ENCODE results near the gene C12orf42.

The C12orf42 gene

DNA sequence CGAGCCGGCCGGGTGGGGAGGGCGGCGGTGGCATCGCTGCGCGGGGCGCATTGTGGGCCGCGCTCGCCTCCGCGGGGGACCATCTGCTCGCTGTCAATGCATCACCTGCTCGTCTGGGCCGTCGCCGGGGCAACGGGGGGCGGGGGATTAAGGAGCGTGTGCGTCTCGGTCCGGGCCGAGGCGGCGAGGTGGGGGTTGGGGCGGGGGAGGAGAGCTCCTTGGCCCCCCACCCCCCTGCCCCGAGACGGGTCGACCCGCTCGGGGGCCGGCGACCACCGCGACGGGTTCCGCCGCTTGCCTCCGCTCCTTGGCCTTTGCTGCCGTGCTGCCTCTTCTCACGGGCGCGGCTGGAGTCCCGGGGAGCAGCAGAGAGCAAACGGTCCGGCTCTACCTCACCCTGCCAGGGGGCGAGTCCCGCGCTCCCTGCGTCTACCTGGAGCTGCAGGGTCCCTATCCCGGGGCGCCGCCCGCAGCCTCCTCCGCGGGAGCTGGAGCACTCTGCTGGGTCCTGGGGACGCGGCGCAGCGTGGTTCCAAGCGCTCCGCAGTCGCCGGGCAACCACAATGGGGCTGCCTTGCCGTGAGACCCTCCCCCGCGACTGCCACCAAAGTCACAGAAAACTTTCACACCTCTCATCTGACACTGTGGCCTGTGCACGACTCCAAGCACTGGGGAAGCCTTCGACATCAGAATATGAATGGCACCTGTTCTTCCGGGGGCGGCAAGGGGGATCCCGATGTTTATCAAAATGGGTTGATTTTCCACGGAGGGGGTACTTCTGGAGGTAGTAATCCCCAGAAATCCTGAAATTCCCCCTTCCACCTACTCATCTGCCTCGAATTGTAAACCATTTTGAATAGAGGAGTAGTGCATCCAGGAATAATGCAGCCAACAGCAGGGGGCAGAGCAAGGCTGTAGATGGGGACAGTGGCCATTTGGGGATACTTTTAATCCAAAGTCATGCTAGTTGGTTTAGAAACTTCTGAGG lies at the start of gene C12orf42:
Gene C12orf42 (minus strand): TSS at position 500 of the 988 bp plus-strand sequence. CDS start 17,542 bp downstream, outside the sequence.
- DNase-seq: peak; percentile 69

DNA sequence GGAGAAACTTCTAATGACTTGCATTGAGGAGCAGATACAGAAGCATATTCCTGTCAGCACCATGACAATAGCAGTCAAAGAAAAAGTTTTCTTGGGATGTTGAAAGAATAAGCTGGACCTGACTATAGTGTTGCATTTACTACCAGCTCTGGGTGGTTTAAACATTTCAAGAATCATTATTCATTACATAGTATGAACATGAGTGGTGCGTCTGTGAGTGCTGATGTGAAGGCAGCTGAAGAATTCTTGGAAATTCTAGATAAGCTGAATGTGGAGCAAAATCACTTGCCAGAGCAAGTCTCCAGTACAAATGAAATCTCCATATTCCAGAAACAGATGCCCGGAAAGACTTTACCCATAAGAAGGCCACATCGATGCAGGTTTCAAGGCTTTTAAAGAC lies 46.3 kb upstream of the C12orf42 start:
- DNase-seq: no peak

DNA sequence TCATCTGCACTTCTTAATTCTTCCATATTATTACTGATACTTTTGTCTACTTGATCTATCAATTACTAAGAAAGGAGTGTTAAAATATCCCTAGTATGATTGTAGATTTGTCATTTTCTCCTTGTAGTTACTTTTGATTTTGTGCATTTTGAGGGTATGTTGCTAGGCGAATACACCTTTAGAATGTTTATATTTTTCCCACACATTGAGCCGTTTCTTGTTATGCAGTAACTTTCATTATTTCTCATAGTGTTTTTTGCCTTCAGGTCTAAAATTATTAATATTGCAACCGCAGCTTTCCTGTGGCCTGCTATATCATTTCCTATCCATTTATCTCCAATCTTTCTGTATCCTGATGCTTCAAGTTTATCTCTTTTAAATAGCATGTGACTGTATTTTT lies 44.6 kb upstream of the C12orf42 start:
- DNase-seq: no peak

- DNase-seq: no peak
Measured at GRCh38 chr12:103538397-103538796, 42.6 kb upstream of the C12orf42 start.

DNA sequence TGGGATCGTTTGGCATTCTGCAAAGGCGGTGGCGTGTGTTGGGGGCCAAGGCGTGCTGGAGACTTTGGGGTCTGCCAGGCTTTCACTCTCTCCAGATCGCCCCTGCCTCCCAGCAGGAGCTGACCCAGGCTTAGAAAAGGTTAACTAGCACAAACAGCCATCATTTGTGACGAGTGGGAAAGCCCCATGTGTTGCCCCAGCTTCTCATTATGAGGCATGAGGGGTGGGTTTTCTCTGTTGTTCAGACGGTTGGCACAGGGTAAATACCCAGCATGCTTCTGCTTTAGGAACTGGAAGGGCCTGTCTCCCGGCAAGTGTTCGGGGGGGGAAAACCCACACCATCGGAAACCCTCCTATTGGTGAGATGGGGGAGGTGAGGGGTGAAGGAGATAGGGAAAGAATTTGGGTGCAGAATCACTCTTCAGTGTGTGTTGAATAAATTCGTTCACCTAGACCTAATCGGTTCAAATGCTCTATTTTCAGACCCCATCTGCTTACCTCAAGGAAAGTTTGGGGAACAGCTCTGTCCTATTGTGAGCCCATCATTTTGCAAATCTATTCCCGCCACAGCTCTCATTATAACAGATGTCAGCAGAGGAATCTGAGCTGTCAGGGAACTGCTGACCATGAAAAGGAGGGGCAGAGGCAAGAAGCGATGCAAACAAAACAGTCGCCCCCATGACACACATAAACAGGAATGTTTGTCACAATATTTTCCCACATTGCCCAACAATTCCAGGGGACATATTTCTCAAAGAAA lies 34.7 kb upstream of the C12orf42 start:
- DNase-seq: no peak

- no peak for DNase-seq
Measured at GRCh38 chr12:103529306-103529705, 33.5 kb upstream of the C12orf42 start.

- DNase-seq: no peak
Measured at GRCh38 chr12:103524238-103524875, 28.6 kb upstream of the C12orf42 start.

DNA sequence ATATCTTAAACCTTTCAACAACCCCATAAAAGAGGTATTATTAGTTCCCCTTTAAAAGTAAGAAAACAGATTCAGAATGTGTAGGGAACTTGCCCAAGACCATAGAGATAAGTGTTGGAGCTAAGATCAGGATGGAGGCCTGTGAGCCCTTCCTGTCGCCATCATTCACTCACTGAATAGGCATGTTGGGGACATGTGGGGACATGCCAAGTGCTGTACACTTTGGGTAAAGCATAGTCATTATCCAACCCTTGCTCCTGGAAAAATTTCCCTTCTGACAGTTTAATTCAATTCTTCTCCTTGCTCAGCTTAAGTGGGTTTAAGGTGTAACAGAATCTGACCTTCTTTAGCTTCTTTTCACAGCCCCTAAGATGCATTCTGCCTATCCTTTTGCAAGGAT lies 28.0 kb upstream of the C12orf42 start:
- DNase-seq: no peak

- no peak for DNase-seq
Measured at GRCh38 chr12:103520686-103521215, 25.0 kb upstream of the C12orf42 start.

DNA sequence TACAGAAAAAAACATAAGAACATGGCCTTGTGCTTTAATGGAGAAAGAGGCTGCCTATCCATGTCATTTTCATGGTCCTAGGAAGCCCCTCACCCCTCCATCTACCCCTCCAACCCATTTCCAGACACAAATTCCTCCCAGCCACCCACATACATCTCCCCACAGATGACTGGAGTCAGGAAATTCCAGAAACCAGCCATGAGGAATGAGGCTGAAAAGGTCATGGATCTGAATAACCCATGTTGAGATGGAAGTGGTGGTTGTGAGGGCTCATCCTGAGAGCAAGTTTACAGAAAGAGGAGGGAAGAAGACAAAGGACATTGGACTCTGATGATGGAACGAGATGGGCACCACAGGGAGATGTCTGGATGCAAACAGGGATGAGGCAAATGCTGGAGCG lies 23.9 kb upstream of the C12orf42 start:
- no peak for DNase-seq

DNA sequence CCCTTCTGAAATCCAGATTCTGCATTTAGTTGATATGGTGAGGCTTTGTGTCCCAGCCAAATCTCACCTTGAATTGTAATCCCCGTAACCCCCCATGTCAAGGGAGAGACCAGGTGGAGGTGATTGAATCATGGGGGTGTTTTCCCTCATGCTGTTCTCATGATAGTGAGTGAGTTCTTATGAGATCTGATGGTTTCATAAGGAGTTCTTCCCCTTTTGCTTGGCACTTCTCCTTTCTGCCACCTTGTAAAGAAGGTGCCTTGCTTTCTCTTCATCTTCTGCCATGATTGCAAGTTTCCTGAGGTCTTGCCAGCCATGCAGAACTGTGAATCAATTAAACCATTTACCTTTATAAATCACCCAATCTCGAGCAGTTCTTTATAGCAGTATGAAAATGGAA lies 23.1 kb upstream of the C12orf42 start:
- no peak for DNase-seq

GRCh38 chr12:103517161-103517560 lies 21.4 kb upstream of the C12orf42 start:
- no peak for DNase-seq

- DNase-seq: no peak
Measured at GRCh38 chr12:103515341-103515740, 19.6 kb upstream of the C12orf42 start.

- DNase-seq: no peak
Measured at GRCh38 chr12:103513875-103514274, 18.1 kb upstream of the C12orf42 start.

DNA sequence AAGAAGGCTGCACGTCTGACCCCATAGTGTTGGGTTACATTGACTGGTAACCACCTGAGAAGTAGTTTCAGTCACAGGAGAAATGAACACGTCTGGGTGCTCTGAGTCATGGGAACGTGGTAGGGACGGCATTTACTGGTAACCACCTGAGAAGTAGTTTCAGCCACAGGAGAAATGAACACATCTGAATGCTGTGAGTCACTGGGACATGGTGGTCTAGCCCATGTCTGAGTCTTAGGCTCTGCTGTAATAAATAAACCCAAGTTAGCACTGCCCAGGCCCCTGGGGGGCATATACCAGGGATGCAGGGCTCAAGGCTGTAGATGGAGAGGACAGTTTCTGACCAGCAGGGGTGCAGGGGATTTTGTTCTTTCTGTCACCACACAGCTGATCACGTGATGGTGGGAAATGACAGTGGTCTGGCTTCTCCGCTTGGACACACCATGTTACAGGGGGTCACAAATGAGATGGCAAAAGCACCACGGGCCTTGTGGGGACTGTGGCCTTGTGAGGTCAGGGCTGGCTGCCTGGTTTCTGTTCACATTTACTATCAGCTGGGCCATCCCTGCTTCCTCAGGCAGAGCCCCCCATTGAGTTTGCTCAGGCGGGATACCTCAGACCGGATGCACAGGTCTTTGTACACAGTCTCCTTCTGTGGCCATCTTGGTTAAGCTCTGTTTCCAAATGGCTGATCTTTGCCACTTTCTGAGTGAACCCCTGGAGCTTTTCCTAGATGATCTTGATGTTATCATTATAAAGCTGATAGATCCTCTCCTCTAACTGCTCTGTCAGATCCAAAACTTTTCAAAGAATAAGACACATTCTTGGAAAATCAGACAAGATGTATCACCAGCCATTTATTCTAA lies 9.8 kb upstream of the C12orf42 start:
- DNase-seq: peak; percentile 74

- no peak for DNase-seq
Measured at GRCh38 chr12:103504606-103505005, 8.8 kb upstream of the C12orf42 start.

GRCh38 chr12:103503546-103504480 lies 8.0 kb upstream of the C12orf42 start:
- DNase-seq: peak; percentile 71

GRCh38 chr12:103501447-103501846 lies 5.7 kb upstream of the C12orf42 start:
- DNase-seq: no peak

GRCh38 chr12:103499571-103499970 lies 3.8 kb upstream of the C12orf42 start:
- no peak for DNase-seq

- DNase-seq: no peak
Measured at GRCh38 chr12:103498990-103499389, 3.2 kb upstream of the C12orf42 start.

Data from stimulated activated CD8-positive, alpha-beta memory T cell treated with anti-CD3 and anti-CD28 coated beads, Interleukin-4, amount 100 ng/mL, for 48 hours (primary cell).